Adipose tissue (tissue), 3 donors: ENCODE measurements around the gene ESPN. TPM values are rescaled to one million over a fixed set of nuclear protein-coding genes. Genes with fewer than 3 reads are reported as not detected.

ENCODE experiments used
- H3K27ac ChIP-seq: one replicate; pipeline ENCODE4 v1.5.1; 2013; ENCODE audit warnings: low read depth, low read length
- WGBS, 3 donors: extraction: QIAGEN DNeasy Blood & Tissue Kit; methylation state at CpG; one replicate each; pipeline ENCODE4 v1.1.7; 2013; 5-methylcytosine and 5-hydroxymethylcytosine counted together
- polyA plus RNA-seq, 3 donors: library from polyadenylated mRNA; stranded (reverse); fragments of 200-250 nt; gene quantifications; one replicate each; pipeline ENCODE4 v1.2.3, GENCODE V29; 2013
- donor health status: healthy with polysubstance abuse.
- donor health status: Bipolar disorder and iron deficiency.
- donor health status: healthy.

ESPN gene
- polyA plus RNA-seq, 3 donors, result 0.20 to 1.2 (median 0.28) TPM

GRCh38 chr1:6456800-6457466 is 32.4 kb downstream of the ESPN start:
- no peak overlapping the region for H3K27ac ChIP-seq
- 79 to 80% (median 79%) methylated on average over 10 to 11 of the region's 11 CpGs for WGBS, 3 donors

- WGBS, 3 donors, result 10 to 31% (median 16%) methylated on average over 16 to 18 of the region's 18 CpGs
- no peak overlapping the region for H3K27ac ChIP-seq
Observed at GRCh38 chr1:6459850-6460265, 35.3 kb downstream of the ESPN start.

GRCh38 chr1:6460301-6461050 is 35.9 kb downstream of the ESPN start:
- no peak overlapping the region for H3K27ac ChIP-seq
- 22 to 39% (median 27%) methylated on average over 36 to 39 of the region's 39 CpGs for WGBS, 3 donors

- 73 to 78% (median 77%) methylated on average over 40 of the region's 40 CpGs for WGBS, 3 donors
- no peak overlapping the region for H3K27ac ChIP-seq
Observed at GRCh38 chr1:6461051-6461530, 36.5 kb downstream of the ESPN start.

GRCh38 chr1:6461538-6462411 is 37.2 kb downstream of the ESPN start:
- H3K27ac ChIP-seq, result no peak overlapping the region
- 77 to 88% (median 88%) methylated on average over 43 to 48 of the region's 48 CpGs for WGBS, 3 donors

- no peak overlapping the region for H3K27ac ChIP-seq
- WGBS, 3 donors, result 84 to 89% (median 86%) methylated on average over 13 of the region's 13 CpGs
Observed at GRCh38 chr1:6462412-6463119, 38.0 kb downstream of the ESPN start.

GRCh38 chr1:6463120-6463412 is 38.5 kb downstream of the ESPN start:
- WGBS, 3 donors, result 73 to 92% (median 83%) methylated on average over 1 of the region's 1 CpG
- no peak overlapping the region for H3K27ac ChIP-seq

- 55 to 87% (median 84%) methylated on average over 7 of the region's 7 CpGs for WGBS, 3 donors
- H3K27ac ChIP-seq, result no peak overlapping the region
Observed at GRCh38 chr1:6464514-6464836, 39.9 kb downstream of the ESPN start.

DNA sequence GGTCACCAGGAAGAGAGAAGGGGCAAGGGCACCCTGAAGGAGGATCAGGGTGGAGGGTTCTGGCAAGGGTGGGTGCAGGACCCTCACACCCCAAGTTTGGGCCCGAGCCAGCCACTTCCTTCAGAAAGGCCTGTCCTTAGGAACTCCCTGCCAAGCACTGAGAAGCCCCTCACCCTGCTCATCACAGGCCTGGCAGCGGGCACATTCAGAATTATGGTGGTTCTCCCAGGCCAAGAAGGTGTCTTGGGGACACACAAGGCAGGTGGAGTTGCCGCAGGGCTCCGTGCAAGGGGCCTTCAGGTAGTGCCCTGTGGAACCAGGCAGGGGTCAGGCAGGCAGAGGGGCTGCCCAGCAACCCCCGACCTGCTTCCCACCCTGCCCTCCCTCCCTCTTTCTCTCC is 40.3 kb downstream of the ESPN start:
- no peak overlapping the region for H3K27ac ChIP-seq
- 64 to 95% (median 87%) methylated on average over 5 of the region's 5 CpGs for WGBS, 3 donors

DNA sequence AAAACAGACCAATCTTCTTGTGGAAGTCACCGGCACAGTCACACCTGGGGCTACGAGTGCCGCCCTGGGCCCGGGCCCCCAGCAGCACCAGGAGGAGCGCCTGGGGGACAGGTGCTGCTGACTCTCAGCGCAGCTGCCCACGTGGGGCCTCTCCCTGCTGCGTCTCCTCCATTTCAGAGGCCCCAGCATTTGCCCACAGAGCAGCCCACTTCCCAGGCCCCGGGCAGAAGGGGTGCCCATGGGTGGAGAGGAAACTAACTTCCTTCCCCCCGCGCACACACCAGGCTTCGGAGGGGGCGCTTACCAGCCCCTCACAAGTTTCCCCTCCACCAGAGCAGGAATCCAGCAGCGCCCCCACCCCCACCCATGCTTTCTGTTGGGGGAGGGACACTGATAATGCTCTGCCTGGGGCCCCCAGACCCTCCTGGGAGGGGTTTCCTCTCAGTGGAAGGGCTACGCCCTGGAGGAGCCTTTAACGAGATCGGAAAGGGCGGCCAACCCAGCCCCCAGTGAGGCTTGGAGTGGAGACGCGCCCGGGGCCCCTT is 41.0 kb downstream of the ESPN start:
- no peak overlapping the region for H3K27ac ChIP-seq
- 34 to 68% (median 38%) methylated on average over 20 to 21 of the region's 21 CpGs for WGBS, 3 donors

GRCh38 chr1:6466023-6466422 is 41.4 kb downstream of the ESPN start, which contains the start of gene TNFRSF25:
TSS of gene TNFRSF25 (minus strand) at chr1:6466173. CDS start at chr1:6466107, 66 bp downstream.
- 27 to 41% (median 29%) methylated on average over 32 to 43 of the region's 43 CpGs for WGBS, 3 donors
- H3K27ac ChIP-seq, result no peak within 1 kb of the TSS

DNA sequence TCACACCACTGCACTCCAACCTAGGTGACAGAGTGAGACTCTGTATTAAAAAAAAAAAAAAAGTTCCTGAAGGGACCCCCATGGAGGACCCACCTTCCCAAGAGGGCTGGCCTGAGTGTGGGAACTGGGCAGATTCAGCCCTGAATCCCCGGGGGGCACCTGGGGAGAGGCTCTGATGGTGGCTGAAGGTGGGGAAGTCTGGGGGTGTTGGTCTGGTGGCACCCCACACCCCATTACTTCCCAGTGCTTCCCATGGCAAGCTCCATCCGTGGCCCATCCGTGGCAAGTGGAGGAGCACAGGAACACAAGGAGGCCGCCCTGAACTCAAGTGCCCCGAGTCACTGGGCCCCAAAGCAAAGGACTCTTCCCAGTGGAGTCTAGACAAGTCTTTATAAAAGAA is 42.2 kb downstream of the ESPN start:
- 93 to 96% (median 96%) methylated on average over 5 of the region's 5 CpGs for WGBS, 3 donors

GRCh38 chr1:6467224-6467623 is 42.6 kb downstream of the ESPN start:
- H3K27ac ChIP-seq, result no peak overlapping the region
- WGBS, 3 donors, result 90 to 96% (median 94%) methylated on average over 12 of the region's 12 CpGs

More for the DNA sequence above, 42.2 kb downstream of the ESPN start:
- H3K27ac ChIP-seq, result no peak overlapping the region

- H3K27ac ChIP-seq, result no peak overlapping the region
- WGBS, 3 donors, result 90 to 94% (median 93%) methylated on average over 28 to 30 of the region's 30 CpGs
Observed at GRCh38 chr1:6467744-6468688, 43.4 kb downstream of the ESPN start.

GRCh38 chr1:6468729-6469461 is 44.3 kb downstream of the ESPN start:
- WGBS, 3 donors, result 93 to 95% (median 95%) methylated on average over 13 of the region's 13 CpGs
- H3K27ac ChIP-seq, result no peak overlapping the region
